ENCODE measurements around the gene NT5DC1. TPM values are rescaled to one million over a fixed set of nuclear protein-coding genes. Genes with fewer than 3 reads are reported as not detected.

NT5DC1 gene
- total RNA-seq, 1 experiment from 2014 or later: 63.7 TPM

DNA sequence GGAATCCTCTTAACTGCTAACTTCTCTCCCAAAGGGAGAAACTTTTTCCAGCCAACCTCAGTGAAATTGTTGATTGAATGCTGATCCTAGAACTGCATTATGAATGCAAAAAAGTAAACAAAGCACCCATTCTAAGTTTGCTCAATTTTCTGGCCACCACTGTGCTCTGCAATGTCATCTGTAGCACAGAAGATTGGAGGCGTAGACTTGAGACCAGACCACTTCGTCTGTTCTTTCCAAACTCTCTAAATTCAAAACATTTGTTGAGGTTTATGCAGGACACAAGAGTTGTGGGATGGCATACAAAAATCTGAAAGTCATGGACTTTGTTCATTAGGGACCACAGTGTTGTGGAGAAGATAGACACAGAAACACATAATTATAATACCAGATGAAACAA lies 190.1 kb downstream of the NT5DC1 start (continued):
- TF ChIP-seq SP1 (IDR thresholded peaks at IDR 0.05; ENCODE audit: low read depth): no peak
- TF ChIP-seq REST (IDR thresholded peaks at IDR 0.05; ENCODE audit: low read depth): no peak
- no peak for TF ChIP-seq POLR2AphosphoS5 (IDR thresholded peaks at IDR 0.05; ENCODE audit: low read depth, low read length)

GRCh38 chr6:116291701-116292396 lies 191.2 kb downstream of the NT5DC1 start:
- Histone ChIP-seq H4K20me1 (ENCODE audit: insufficient read depth) (no peaks in the 10 kb centered on the region), H2AFZ (ENCODE audit: low read depth, low read length, poor library complexity, severe bottlenecking) (no peak overlapping the region), H3K9me3 (ENCODE audit: control insufficient read depth in 1 of 2, insufficient read depth in 1 of 2, low read depth in 1 of 2, low read length in 2 of 2) (no peaks in the 10 kb centered on the region), H3K4me1 (ENCODE audit: control insufficient read depth in 1 of 2, insufficient read depth in 2 of 2, low read length in 2 of 2) (no peaks in the 10 kb centered on the region), H3K27ac (ENCODE audit: low read depth, low read length) (no peak overlapping the region), H3K27me3 (ENCODE audit: insufficient read depth, low read length) (no peaks in the 10 kb centered on the region), H3K9me2 (ENCODE audit: insufficient read depth) (no peaks in the 10 kb centered on the region), H3K4me3 (replicated peaks in 1 of 2; ENCODE audit: low read depth in 1 of 2, low read length in 2 of 2) (no peak overlapping the region), H3K36me3 (ENCODE audit: control insufficient read depth in 1 of 2, insufficient read depth in 2 of 2, low read length in 2 of 2) (no peaks in the 10 kb centered on the region), H3K4me2 (ENCODE audit: low read length) (no peak overlapping the region), H3K9ac (ENCODE audit: low read length) (no peak overlapping the region), H3K79me2 (ENCODE audit: insufficient read depth, low read length) (no peaks in the 10 kb centered on the region)
- ChIA-PET RAD21 (ENCODE audit: low non-redundant PET in 1 of 2, low total read pairs in 2 of 2, uncharacterized antibody in 2 of 2, unreplicated experiment in 2 of 2) (no interaction called here), CTCF (no interaction called here), POLR2A (no interaction called here)
- TF ChIP-seq TCF7L2 (IDR thresholded peaks at IDR 0.05; ENCODE audit: borderline replicate concordance, extremely low read depth, insufficient read depth, insufficient read length) (no peak), FOSL1 (IDR thresholded peaks at IDR 0.05; ENCODE audit: low read depth) (no peak), MAX (IDR thresholded peaks at IDR 0.05) (no peak), CEBPB (IDR thresholded peaks at IDR 0.05; ENCODE audit: low read depth) (no peak), YY1 (IDR thresholded peaks at IDR 0.05; ENCODE audit: extremely low read depth, insufficient replicate concordance, low read depth, low read length) (no peak), CBX3 (IDR thresholded peaks at IDR 0.05; ENCODE audit: low read depth) (no peak)
- no TSS peak for BruUV-seq (replicated peaks)
- intact Hi-C loops (cut with micrococcal nuclease): no loop called here
- DNase-seq (ENCODE audit: low read depth, low spot score) (no peak), ATAC-seq (no peak)
